ENCODE results near the gene RSPH10B2. TPM values are rescaled to one million over a fixed set of nuclear protein-coding genes. Genes with fewer than 3 reads are reported as not detected.
"Not testable (repeated sequence)": the region's sequence is repeated elsewhere in the genome, so short reads cannot be mapped to it uniquely, and the experiment has no call there.

RSPH10B2 gene
- total and polyA plus RNA-seq, 2 of the 8 experiments (the other 6 are each of a cell fraction or from before 2014, with no cell fraction given): 0.14 to 0.35 TPM

DNA sequence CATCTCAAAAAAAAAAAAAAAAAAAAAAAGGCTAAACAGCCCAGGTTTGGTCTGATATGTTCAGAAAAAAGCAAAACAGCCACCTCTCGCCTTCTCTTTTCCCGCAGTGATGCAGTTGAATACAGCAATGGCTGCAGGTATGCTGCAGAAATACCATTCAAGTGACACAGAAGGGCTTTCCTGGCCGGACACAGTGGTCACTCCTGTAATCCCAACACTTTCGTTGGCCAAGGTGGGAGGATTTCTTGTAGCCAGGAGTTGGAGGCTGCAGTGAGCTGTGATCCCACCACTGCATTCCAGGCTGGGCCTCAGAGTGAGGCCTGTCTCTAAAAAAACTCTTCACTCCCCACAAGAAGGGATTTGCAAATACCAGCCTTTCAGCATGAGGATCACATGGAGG is 29.6 kb upstream of the RSPH10B2 start:
- not testable (repeated sequence) for H3K4ac ChIP-seq (replicated peaks; ENCODE audit: insufficient read length, low read depth, low read length)
- WGBS, 2 experiments (ENCODE audit: extremely low coverage in 1 of 2, insufficient coverage in 1 of 2, insufficient read length in 1 of 2, insufficient replicate concordance in 2 of 2, low coverage in 1 of 2, low lambda C conversion rate in 2 of 2, missing lambda C conversion rate in 1 of 2): 81% methylated on average over 4 of the region's 4 CpGs; no CpG with 5 or more reads in 1 of the 2 experiments

More for the DNA sequence above, 29.6 kb upstream of the RSPH10B2 start:
- H3K27me3 ChIP-seq (replicated peaks in 1 of 4; ENCODE audit: control insufficient read depth in 3 of 4, extremely low read depth in 1 of 4, insufficient read depth in 3 of 4, low read length in 3 of 4); H3K14ac ChIP-seq (ENCODE audit: insufficient read length); H3K9ac ChIP-seq (replicated peaks in 1 of 4; ENCODE audit: extremely low read depth in 1 of 4, low read depth in 3 of 4, low read length in 3 of 4); H2AK5ac ChIP-seq (ENCODE audit: low read depth, low read length); H3K36me3 ChIP-seq (ENCODE audit: control insufficient read depth in 2 of 4, insufficient read depth in 4 of 4, low read length in 3 of 4); H4K20me1 ChIP-seq (replicated peaks in 1 of 2; ENCODE audit: control insufficient read depth in 1 of 2, insufficient read depth in 2 of 2, low read length in 2 of 2); H3K9me3 ChIP-seq (ENCODE audit: insufficient read depth in 2 of 2, low read depth in 1 of 2, low read length in 1 of 2); H2BK5ac ChIP-seq (ENCODE audit: low read depth, low read length); H3K4me2 ChIP-seq (ENCODE audit: insufficient read depth in 1 of 2, low read depth in 2 of 2, low read length in 2 of 2); FAIRE-seq; H4K5ac ChIP-seq (ENCODE audit: insufficient read length, low read depth, low read length); H3K4me3 ChIP-seq (ENCODE audit: extremely low read depth in 1 of 4, insufficient read depth in 2 of 4, low read depth in 3 of 4, low read length in 4 of 4); H3K27ac ChIP-seq (ENCODE audit: low read depth, low read length); H3K56ac ChIP-seq (replicated peaks; ENCODE audit: insufficient read length, low read depth, low read length); POLR2A ChIA-PET (ENCODE audit: partially characterized antibody); H3K79me2 ChIP-seq (ENCODE audit: control insufficient read depth in 1 of 2, insufficient read depth in 2 of 2, low read length in 2 of 2); H2AFZ ChIP-seq (ENCODE audit: low read length); H2BK12ac ChIP-seq (ENCODE audit: low read depth, low read length); H2BK20ac ChIP-seq (ENCODE audit: low read length); H4K91ac ChIP-seq (replicated peaks; ENCODE audit: insufficient read length, low read length); H3K18ac ChIP-seq (ENCODE audit: extremely low read depth, low read length); DNase-seq (ENCODE audit: low read depth in 1 of 2, low spot score in 2 of 2); H2BK15ac ChIP-seq (ENCODE audit: low read length); CTCF ChIA-PET (ENCODE audit: partially characterized antibody); H3K79me1 ChIP-seq (ENCODE audit: low read depth, low read length); H4K8ac ChIP-seq (ENCODE audit: extremely low read depth, insufficient read depth, low read length); H2BK120ac ChIP-seq (replicated peaks; ENCODE audit: low read depth, low read length); H3K23me2 ChIP-seq (ENCODE audit: low read depth, low read length); H3K4me1 ChIP-seq (replicated peaks in 1 of 4; ENCODE audit: control insufficient read depth in 3 of 4, insufficient read depth in 4 of 4, low read length in 3 of 4); H3K23ac ChIP-seq (ENCODE audit: insufficient read length): not testable (repeated sequence)

Measured in H1 (cell line).